HEK293 (cell line): ENCODE measurements around the gene RGSL1.

Experiments
- CTCF ChIP-seq: fragments of 450-650 bp; formaldehyde crosslinking; IDR thresholded peaks from 2 replicates; pipeline ENCODE4 v1.5.1; 2016; ENCODE audit warnings: missing biosample characterization, missing genetic modification characterization
- YY1 ChIP-seq: fragments of 450-650 bp; formaldehyde crosslinking; IDR thresholded peaks from 2 replicates; pipeline ENCODE4 v1.5.1; 2018; ENCODE audit warnings: missing biosample characterization, missing genetic modification characterization
- YY2 ChIP-seq: fragments of 450-650 bp; formaldehyde crosslinking; IDR thresholded peaks from 2 replicates; pipeline ENCODE4 v1.5.1; 2016; ENCODE audit warnings: missing biosample characterization, missing genetic modification characterization
- ZBTB8A ChIP-seq: fragments of 450-650 bp; formaldehyde crosslinking; IDR thresholded peaks from 2 replicates; pipeline ENCODE4 v1.5.1; 2016; ENCODE audit warnings: missing biosample characterization, missing genetic modification characterization
- ZNF174 ChIP-seq: fragments of 450-650 bp; formaldehyde crosslinking; IDR thresholded peaks from 2 replicates; pipeline ENCODE4 v1.5.0; 2017; ENCODE audit warnings: missing biosample characterization, mild to moderate bottlenecking, missing genetic modification characterization
- ZNF639 ChIP-seq: fragments of 450-650 bp; formaldehyde crosslinking; IDR thresholded peaks from 2 replicates; pipeline ENCODE4 v1.5.1; 2016; ENCODE audit warnings: missing biosample characterization, missing genetic modification characterization

GRCh38 chr1:182495693-182496092, 45.7 kb downstream of the RGSL1 start:
- TF ChIP-seq CTCF (tag by site-specific recombination) (no peak), ZBTB8A (no peak), ZNF174 (tag by site-specific recombination) (no peak), YY1 (tag by site-specific recombination) (no peak), ZNF639 (tag by site-specific recombination) (no peak), YY2 (tag by site-specific recombination) (no peak)
